Stomach (tissue), 4 donors: ENCODE data around the gene MALRD1.

ENCODE experiments used
- EP300 ChIP-seq: sonication (generic); formaldehyde crosslinking; IDR thresholded peaks from one replicate; pipeline ENCODE4 v1.6.1; 2017; ENCODE audit warnings: antibody characterized with exemption
- POLR2A ChIP-seq, 4 donors: fragments of 450-650 bp; IDR thresholded peaks; one replicate each; pipeline ENCODE4 v1.6.1; 2016; ENCODE audit warnings: antibody characterized with exemption in 4 of 4, control low read depth in 2 of 4, mild to moderate bottlenecking in 1 of 4, moderate library complexity in 1 of 4
- POLR2AphosphoS5 ChIP-seq, 3 donors: sonication (generic); formaldehyde crosslinking; IDR thresholded peaks; one replicate each; pipeline ENCODE4 v1.6.1; 2016; ENCODE audit warnings: antibody characterized with exemption in 3 of 3
- TF ChIP-seq, protein P1 (sequence below), 7 experiments: fragments of 450-650 bp in 4 of 7; fragments of 200-600 bp in 3 of 7; sonication (generic) in 3 of 7; IDR thresholded peaks; one replicate each; pipeline ENCODE4 v1.5.1; 2016 to 2019; ENCODE audit warnings: antibody characterized with exemption in 7 of 7, control low read depth in 2 of 7, mild to moderate bottlenecking in 1 of 7

DNA sequence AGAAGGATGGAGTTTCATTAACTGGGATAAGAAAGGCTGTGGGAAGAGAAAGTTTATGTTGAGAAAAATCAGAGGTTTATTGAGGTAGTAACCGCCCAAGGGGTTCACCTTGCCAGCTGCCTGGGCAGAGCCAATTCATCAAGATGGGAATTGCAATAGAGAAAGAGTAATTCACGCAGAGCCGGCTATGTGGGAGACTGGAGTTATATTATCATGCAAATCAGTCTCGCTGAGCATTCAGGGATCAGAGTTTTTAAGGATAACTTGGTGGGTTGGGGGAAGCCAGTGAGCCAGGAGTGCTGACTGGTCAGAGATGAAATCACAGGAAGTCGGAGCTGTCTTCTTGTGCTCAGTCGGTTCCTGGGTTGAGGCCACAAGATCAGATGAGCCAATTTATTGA lies 70.6 kb downstream of the MALRD1 start:
- TF ChIP-seq, protein P1, sequence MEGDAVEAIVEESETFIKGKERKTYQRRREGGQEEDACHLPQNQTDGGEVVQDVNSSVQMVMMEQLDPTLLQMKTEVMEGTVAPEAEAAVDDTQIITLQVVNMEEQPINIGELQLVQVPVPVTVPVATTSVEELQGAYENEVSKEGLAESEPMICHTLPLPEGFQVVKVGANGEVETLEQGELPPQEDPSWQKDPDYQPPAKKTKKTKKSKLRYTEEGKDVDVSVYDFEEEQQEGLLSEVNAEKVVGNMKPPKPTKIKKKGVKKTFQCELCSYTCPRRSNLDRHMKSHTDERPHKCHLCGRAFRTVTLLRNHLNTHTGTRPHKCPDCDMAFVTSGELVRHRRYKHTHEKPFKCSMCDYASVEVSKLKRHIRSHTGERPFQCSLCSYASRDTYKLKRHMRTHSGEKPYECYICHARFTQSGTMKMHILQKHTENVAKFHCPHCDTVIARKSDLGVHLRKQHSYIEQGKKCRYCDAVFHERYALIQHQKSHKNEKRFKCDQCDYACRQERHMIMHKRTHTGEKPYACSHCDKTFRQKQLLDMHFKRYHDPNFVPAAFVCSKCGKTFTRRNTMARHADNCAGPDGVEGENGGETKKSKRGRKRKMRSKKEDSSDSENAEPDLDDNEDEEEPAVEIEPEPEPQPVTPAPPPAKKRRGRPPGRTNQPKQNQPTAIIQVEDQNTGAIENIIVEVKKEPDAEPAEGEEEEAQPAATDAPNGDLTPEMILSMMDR (IDR thresholded peaks at IDR 0.05): no peak
- TF ChIP-seq POLR2A (IDR thresholded peaks at IDR 0.05): no peak
- no peak for TF ChIP-seq POLR2AphosphoS5 (IDR thresholded peaks at IDR 0.05)
- no peak for TF ChIP-seq EP300
